Left forelimb (tissue), 1 donor: ENCODE data around the gene MRPL43.

Experiments
- DNase-seq: peaks from one replicate; pipeline ENCODE4 v3.0.0-alpha.2; 2018; ENCODE audit warnings: low spot score

MRPL43 gene

DNA sequence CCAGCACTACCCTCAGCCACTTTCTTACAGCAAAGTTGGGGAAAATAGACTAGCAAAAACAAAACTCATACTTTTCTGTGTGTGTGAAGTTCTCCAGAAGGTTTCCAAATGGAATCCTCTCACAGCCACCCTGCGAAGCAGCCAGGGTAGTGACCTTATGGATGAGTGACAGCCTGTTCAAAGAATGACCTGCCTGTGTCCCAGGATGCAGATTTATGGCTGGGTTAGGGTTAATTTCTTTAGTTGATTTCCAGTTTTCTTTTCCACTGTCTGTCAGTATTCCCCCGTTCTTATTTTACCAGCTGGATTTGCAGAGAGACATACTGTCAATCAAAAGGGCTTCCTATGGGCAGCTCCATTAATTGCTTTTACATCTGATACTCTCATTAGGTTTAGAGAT lies 20.4 kb downstream of the MRPL43 start:
- no peak for DNase-seq

DNA sequence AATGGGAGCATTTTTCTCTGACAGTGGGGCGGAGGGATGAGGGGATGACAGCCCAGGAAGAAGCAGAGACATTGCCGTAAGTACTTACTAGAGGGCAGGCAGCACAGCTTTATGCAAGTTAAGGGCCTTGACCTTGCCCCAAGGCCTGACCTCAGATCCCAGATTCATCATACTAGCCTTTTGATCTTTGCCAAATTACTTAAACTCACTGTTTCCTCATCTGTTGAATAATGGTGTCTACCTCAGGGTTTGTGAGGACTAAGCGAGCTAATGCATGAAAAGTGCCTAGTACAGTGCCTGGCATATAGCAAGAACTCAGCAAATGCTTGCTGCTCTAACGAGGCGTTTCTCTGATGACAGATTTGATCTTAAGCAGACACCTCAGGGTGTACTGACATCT lies 21.5 kb downstream of the MRPL43 start:
- DNase-seq: no peak

- DNase-seq: no peak
These were observed 23.5 kb downstream of the MRPL43 start for GRCh38 chr10:100963826-100964225.

GRCh38 chr10:100962351-100963080 lies 24.8 kb downstream of the MRPL43 start:
- no peak for DNase-seq

DNA sequence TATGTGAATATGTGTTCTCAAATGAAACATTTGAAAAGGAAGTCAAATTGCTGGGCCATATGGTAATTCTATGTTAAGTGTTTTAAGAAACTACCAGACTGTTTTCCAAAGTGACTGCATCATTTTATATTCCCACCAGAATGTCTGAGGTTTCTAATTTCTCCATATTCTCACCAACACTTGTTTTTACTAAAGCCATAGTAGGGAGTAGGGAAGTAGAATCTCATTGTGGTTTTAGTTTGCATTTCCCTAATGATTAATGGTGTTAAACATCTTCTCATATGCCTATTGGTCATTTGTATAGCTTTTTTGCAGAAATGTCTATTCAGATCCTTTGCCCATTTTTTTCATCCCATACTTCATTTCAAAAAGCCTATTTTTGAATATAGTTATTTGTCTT lies 27.0 kb downstream of the MRPL43 start:
- no peak for DNase-seq

GRCh38 chr10:100948916-100949315 lies 38.4 kb downstream of the MRPL43 start:
- no peak for DNase-seq

DNA sequence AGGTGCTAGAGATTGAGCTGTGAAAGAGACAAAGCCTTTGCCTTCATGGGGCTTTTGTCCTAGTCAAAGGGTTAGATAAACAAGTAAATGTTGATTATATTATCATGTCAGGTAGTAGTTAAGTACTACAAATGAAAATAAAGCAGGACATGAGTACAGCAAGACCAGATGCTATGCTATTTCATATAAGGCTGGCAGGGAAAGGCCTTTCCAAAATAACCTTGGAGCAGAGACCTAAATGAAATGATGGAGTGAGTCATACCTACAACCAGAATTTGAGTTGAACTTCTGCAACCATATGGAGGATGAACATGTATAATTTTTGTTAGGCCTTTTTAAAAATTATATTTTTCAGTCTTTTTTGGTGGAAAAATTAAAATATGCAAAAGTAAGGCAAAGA lies 41.5 kb downstream of the MRPL43 start:
- DNase-seq: no peak

DNA sequence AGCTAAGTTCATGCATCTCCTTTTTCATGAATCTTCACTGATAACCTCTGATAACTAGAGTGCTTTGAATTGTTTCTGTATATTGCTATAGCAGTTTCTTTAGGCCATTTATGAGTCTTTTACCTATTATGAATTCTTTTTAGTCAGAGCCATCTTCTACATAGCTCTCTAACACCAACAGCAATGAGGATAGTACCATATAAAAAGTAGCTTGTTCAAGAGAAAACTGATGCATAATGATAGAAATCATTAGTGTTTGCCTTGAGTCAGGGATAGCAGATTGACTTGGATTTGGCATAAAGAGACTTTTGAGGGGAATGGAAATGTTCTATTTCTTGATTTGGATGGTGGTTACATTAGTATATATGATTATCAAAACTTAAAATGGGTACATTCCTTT lies 43.8 kb downstream of the MRPL43 start:
- DNase-seq: no peak

DNA sequence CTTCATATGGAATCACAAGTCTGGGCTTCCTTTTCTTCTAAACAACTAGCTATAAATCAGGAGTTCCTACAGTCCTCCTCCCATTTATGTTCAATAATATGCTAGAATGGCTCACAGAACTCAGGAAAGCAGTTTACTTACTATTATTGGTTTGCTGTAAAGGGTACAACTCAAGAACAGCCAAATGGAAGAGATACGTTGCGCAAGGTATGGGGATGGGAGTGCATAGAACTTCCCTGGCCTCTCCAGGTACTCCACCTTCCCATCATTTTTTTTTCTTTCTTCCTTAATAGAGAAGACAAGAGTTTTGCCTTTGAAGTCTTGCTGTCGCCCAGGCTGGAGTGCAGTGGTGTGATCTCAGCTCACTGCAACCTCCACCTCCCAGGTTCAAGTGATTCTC lies 45.1 kb downstream of the MRPL43 start:
- DNase-seq: no peak

DNA sequence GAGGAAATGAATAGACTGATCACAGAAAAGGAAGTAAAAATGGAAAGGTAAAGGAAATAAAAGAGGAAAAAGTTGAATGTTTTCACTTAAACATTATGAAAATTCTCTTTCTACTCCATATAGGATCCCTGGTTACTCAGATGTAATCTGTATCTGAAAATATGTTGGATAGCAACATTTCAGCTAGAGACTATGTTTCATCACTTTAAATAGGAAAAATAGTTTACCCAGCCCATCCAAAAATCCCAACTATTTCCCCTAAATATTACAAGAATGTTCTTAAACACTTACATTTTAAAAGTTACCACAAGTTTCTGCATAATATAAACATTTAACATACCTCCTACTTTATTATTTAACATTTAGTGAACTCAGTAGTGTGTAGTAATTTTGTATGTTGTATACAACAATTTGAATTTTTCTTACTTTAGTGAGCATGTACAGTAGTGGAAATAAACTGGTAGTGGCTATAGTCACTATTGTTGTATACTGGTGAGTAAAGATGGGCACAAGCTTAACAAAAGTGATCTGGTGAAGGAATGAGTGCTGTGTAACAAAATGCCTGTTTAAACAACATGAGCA lies 47.4 kb downstream of the MRPL43 start:
- DNase-seq: no peak
